Activated CD8-positive, alpha-beta memory T cell treated with anti-CD3 and anti-CD28 coated beads, Interleukin-2, amount 10 ng/mL, durations not matched to agents 7 days and 5 days (primary cell): ENCODE measurements around the gene CCDC171. TPM values are rescaled to one million over a fixed set of nuclear protein-coding genes. Genes with fewer than 3 reads are reported as not detected.
"Not testable (repeated sequence)": the region's sequence is repeated elsewhere in the genome, so short reads cannot be mapped to it uniquely, and the experiment has no call there.

Source experiments
- ATAC-seq: fragments of 150-1000 bp; cut with Tn5 transposase; one replicate; pipeline ENCODE4 v1.10.0; 2021; ENCODE audit warnings: moderate library complexity
- CTCF ChIA-PET: fragments of 350-600 bp; sonication (Branson Sonifier 250); formaldehyde crosslinking; loops from one replicate; lab custom pipeline; 2021; ENCODE audit warnings: antibody characterized with exemption; lab: Charles Lee
- DNase-seq: peaks from one replicate; pipeline ENCODE4 v3.0.0-alpha.2; 2020
- H3K27ac Mint-ChIP-seq: one replicate; pipeline ENCODE4 v1.8.0; 2021; ENCODE audit warnings: mild to moderate bottlenecking, mixed read lengths
- H3K27me3 Mint-ChIP-seq: one replicate; pipeline ENCODE4 v1.8.0; 2021; ENCODE audit warnings: mixed read lengths
- H3K36me3 Mint-ChIP-seq: one replicate; pipeline ENCODE4 v1.8.0; 2021; ENCODE audit warnings: mild to moderate bottlenecking, mixed read lengths
- H3K4me1 Mint-ChIP-seq: one replicate; pipeline ENCODE4 v1.8.0; 2021; ENCODE audit warnings: mixed read lengths
- H3K4me3 Mint-ChIP-seq: one replicate; pipeline ENCODE4 v1.8.0; 2021; ENCODE audit warnings: mild to moderate bottlenecking, moderate library complexity, mixed read lengths
- H3K9me3 Mint-ChIP-seq: one replicate; pipeline ENCODE4 v1.8.0; 2022; ENCODE audit warnings: low read depth, mixed read lengths
- total RNA-seq, 2 experiments: library from RNA; stranded (reverse); gene quantifications; one replicate each; pipeline ENCODE4 v1.2.3, GENCODE V29; 2021

CCDC171 gene
- total RNA-seq, 2 experiments from 2014 or later = 2.5 to 2.9 TPM

DNA sequence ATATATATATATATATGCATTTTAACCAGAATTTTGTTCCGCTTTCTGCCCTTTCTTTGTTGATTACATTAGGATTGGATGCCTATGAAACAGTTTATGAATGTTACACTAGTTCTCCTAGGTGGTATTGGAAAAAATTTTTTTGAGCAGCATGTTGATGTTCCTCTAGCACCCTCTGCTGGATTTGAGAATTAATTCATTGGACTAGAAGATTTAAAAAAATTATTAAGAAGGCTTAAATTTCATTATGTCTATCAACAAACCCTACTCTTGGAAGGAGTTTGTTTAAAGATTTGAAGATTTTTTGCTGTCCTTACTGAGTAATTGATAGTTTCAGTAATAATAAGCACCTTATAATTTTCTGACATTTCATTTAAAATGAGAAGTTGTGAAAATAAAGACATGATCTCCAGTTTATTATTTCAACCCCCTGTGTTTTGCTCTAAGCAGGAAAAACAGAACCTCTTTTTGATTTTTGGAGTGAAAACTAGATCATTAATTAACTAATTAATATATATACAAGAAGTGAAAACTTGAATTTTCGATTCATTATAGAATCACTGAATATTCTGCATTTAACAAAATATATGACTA is 89.6 kb downstream of the CCDC171 start:
- CTCF ChIA-PET = no interaction called here
- ATAC-seq = no peak
- Mint-ChIP-seq H3K27me3 (peaks cover 5% of the 10 kb centered on the region), H3K4me1 (no peaks in the 10 kb centered on the region), H3K36me3 (no peaks in the 10 kb centered on the region), H3K9me3 (no peaks in the 10 kb centered on the region), H3K4me3 (no peak overlapping the region), H3K27ac (no peak overlapping the region)
- no peak for DNase-seq

DNA sequence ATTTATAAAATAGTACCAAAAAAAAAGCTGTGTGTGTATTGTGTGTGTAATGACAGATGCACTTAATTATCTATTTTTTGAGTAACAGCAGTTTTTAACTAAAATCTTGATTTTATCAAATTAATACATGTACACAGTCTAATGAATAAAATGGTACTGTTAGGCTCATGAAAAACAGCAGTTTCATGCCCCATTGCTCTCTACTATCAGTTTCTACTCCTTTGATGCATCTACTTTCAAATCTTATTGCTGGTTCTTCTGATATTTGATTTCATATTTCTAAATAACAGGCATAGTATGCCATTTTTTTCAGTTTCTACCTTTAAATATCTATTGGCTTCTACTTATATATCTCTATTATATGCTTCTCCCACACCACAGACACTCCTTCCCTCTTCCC is 117.4 kb downstream of the CCDC171 start:
- CTCF ChIA-PET = no interaction called here
- DNase-seq (no peak), ATAC-seq (no peak)
- H3K9me3 Mint-ChIP-seq = no peaks in the 10 kb centered on the region
- H3K27ac Mint-ChIP-seq = no peak overlapping the region
- H3K4me3 Mint-ChIP-seq = no peak overlapping the region
- H3K27me3 Mint-ChIP-seq = no peaks in the 10 kb centered on the region
- H3K36me3 Mint-ChIP-seq = peaks cover 1% of the 10 kb centered on the region
- H3K4me1 Mint-ChIP-seq = no peaks in the 10 kb centered on the region

DNA sequence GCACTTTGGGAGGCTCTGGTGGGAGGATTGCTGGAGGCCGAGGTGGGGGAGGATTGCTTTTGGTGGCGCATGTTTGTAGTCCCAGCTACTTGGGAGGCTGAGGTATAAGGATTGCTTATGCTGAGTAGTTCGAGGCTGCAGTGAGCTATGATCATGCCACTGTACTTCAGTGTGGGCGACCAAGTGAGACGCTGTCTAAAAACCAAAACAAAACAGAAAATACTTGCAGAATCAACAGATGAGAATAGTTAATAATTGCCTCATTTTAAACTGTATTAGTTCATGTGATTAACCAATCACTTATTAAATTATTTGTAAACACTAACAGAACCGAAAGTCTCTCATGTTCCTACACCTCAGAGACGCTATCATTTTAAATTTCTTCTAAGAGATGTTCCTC is 118.1 kb downstream of the CCDC171 start:
- CTCF ChIA-PET = no interaction called here
- H3K36me3 Mint-ChIP-seq = peaks cover 1% of the 10 kb centered on the region
- no peak overlapping the region for H3K27ac Mint-ChIP-seq
- no peak overlapping the region for H3K4me3 Mint-ChIP-seq
- DNase-seq (no peak), ATAC-seq (no peak)
- H3K4me1 Mint-ChIP-seq = no peaks in the 10 kb centered on the region
- H3K27me3 Mint-ChIP-seq = no peaks in the 10 kb centered on the region
- H3K9me3 Mint-ChIP-seq = peaks cover under 1% of the 10 kb centered on the region

DNA sequence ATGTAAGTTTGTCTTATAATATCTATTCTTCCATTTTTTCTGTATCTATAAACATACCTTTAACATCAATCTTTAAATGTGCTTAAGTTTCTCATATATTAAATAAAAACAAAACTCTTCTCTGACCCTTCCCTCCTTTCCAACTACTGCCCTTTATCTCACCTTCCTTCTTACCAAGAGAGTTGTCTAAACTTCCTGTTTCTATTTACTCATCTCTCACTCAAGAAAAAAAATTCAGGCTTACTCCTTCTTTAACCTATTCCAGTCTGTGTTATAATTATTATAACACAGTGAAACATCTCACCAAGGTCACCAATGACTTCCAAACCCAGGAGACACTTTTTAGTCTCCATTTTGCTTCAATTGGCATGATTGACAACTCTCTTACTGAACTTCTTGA is 140.9 kb downstream of the CCDC171 start:
- CTCF ChIA-PET = interaction anchor here (1.0 kb wide), 1 partner anchor 11 kb away, joined by 3 read pairs; no protein-coding TSS in a partner anchor
- peaks cover 1% of the 10 kb centered on the region for H3K36me3 Mint-ChIP-seq
- no peak overlapping the region for H3K4me3 Mint-ChIP-seq
- DNase-seq (no peak), ATAC-seq (no peak)
- H3K9me3 Mint-ChIP-seq = peaks cover 2% of the 10 kb centered on the region
- peaks cover 1% of the 10 kb centered on the region for H3K4me1 Mint-ChIP-seq
- no peaks in the 10 kb centered on the region for H3K27me3 Mint-ChIP-seq
- H3K27ac Mint-ChIP-seq = no peak overlapping the region

DNA sequence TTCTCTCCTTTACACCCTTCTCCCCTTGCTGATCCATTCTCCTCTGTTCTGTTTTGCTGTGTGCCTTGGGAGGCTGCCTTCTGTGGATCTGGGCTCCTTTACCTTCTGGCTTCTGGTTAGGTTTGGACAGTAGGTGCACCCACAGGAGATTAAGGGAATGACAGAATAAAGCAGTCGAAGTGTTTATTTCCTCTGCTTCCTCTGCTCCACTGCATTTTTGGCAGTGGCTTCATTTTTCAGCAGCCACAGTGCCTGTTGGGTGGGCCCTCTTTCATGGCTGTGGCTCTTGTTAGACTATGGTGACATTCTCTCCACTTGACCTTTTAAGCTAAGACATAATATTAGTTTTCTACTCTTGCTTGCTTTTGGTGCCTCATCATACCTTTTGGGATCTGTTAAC is 144.1 kb downstream of the CCDC171 start:
- DNase-seq (no peak), ATAC-seq (no peak)
- Mint-ChIP-seq H3K36me3 (peaks cover 1% of the 10 kb centered on the region), H3K27me3 (no peaks in the 10 kb centered on the region), H3K9me3 (peaks cover 1% of the 10 kb centered on the region), H3K27ac (no peak overlapping the region), H3K4me3 (no peak overlapping the region), H3K4me1 (peaks cover 1% of the 10 kb centered on the region)
- CTCF ChIA-PET = no interaction called here

DNA sequence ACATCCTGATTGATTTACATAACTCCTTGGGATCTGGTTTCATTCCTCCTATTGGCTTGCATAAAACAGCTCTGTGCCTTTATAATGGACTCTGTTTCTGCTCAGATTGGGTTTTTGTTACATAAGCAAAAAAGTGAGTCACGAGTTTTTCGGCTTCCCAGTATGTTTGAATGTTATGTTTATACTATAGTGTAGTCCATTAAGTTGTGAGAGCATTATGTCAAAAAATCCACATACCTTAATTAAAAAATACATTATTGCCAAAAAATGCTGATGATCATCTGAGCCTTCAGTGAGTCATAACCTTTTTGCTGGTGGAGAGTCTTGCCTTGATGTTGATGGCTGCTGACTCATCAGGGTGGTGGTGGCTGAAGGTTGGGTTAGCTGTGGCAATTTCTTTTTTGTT is 144.6 kb downstream of the CCDC171 start:
- Mint-ChIP-seq H3K4me3 (no peak overlapping the region), H3K4me1 (peaks cover 1% of the 10 kb centered on the region), H3K27me3 (no peaks in the 10 kb centered on the region), H3K27ac (no peak overlapping the region), H3K9me3 (peaks cover 1% of the 10 kb centered on the region), H3K36me3 (peaks cover 1% of the 10 kb centered on the region)
- DNase-seq (no peak), ATAC-seq (no peak)
- CTCF ChIA-PET = no interaction called here

DNA sequence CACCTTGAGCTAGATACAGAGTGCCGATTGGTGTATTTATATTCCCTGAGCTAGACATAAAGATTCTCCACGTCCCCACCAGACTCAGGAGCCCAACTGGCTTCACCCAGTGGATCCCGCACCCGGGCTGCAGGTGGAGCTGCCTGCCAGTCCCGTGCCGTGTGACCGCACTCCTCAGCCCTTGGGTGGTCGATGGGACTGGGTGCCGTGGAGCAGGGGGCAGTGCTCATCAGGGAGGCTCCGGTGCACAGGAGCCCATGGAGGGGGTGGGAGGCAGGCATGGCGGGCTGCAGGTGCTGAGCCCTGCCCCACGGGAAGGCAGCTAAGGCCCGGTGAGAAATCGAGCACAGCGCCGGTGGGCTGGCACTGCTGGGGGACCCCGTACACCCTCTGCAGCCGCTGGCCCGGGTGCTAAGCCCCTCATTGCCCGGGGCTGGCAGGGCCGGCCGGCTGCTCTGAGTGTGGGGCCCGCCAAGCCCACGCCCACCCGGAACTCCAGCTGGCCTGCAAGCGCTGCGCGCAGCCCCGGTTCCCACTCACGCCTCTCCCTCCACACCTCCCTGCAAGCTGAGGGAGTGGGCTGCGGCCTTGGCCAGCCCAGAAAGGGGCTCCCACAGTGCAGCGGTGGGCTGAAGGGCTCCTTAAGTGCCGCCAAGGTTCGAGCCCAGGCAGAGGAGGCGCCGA is 147.2 kb downstream of the CCDC171 start:
- H3K27me3 Mint-ChIP-seq, CTCF ChIA-PET, H3K4me3 Mint-ChIP-seq, H3K4me1 Mint-ChIP-seq, DNase-seq, ATAC-seq, H3K36me3 Mint-ChIP-seq, H3K9me3 Mint-ChIP-seq, H3K27ac Mint-ChIP-seq: not testable (repeated sequence)

DNA sequence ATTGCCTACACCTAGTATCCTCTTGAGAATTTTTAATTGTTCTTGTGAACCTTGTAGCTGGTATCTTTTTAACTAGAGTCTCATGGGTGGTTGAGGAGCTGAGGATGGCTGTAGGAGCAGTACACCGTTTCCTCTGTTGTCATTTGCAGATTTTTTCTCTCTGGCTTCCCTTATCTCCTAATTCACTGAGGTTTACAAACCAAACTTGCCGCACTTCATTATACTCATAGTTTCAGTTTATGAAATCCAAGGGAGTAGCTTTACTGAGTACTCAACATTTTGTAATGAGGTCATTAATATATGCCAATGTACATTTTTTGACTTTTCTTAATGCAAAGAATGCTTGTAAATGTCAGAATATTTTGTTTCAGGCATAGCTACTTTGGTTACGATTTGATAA is 154.2 kb downstream of the CCDC171 start:
- ATAC-seq (no peak), DNase-seq (no peak)
- Mint-ChIP-seq H3K4me3 (no peak overlapping the region), H3K4me1 (no peaks in the 10 kb centered on the region), H3K27ac (no peak overlapping the region), H3K36me3 (no peaks in the 10 kb centered on the region), H3K9me3 (no peaks in the 10 kb centered on the region), H3K27me3 (no peaks in the 10 kb centered on the region)
- CTCF ChIA-PET = no interaction called here

DNA sequence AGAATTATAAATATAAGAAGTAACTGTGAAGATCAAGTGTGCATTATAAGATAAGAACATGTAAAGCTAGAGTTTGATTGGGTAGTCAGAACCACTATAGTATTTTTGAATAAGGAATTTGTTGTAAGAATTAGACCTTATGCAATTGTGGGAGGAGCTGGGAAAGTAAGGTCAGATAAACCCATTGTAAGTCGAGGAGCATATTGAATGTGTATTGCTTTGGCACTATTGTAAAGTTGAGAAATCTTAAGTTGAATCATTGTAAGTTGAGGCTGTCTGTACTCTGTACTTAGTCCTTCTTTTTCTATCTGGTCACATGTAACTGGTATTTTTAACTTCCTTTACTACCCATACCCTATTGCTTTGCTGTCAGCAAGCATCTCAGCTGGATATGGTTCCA is 158.7 kb downstream of the CCDC171 start:
- H3K4me1 Mint-ChIP-seq = no peaks in the 10 kb centered on the region
- no peaks in the 10 kb centered on the region for H3K36me3 Mint-ChIP-seq
- H3K9me3 Mint-ChIP-seq = no peaks in the 10 kb centered on the region
- DNase-seq = no peak
- H3K27me3 Mint-ChIP-seq = no peaks in the 10 kb centered on the region
- CTCF ChIA-PET = no interaction called here
- H3K27ac Mint-ChIP-seq = no peak overlapping the region
- no peak for ATAC-seq
- H3K4me3 Mint-ChIP-seq = no peak overlapping the region

DNA sequence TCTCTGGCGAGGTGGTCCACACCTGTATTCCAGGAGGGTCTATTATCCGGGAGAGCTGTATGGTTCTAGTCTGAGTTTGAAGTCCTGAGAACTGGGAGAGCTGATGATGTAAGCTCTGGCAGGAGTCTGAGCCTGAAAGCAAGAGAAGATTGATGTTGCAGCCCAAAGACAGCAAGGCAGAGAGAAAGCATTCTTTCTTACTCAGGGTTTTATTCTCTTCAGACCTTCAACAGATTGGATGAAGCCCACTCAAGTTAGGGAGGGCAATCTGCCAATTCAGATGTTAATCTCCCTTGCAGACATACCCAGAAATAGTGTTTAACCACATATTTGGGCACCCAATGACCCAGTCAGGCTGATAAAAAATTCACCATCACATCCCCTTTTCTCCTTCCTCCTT is 159.1 kb downstream of the CCDC171 start:
- Mint-ChIP-seq H3K27ac (no peak overlapping the region), H3K9me3 (no peaks in the 10 kb centered on the region), H3K4me3 (no peak overlapping the region), H3K36me3 (no peaks in the 10 kb centered on the region), H3K4me1 (no peaks in the 10 kb centered on the region), H3K27me3 (no peaks in the 10 kb centered on the region)
- DNase-seq (no peak), ATAC-seq (no peak)
- CTCF ChIA-PET = no interaction called here

DNA sequence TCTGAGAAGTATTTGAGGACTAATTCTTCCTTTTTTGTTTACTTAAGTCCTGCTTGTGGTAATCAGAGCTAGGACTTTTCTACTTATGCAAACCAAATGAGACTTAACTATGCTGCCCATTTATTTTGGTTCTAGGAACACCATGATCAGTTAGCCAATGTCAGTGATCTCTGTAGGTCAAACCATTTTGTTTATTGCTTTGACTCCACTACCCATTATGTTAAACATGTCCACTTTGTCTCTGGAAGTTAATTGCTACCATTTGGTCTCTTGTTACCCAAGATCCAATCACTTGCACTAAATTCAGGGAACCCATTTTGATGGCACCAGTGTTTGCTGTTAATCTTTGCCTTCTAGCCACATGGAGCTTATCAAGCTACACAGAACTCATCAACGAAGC is 161.9 kb downstream of the CCDC171 start:
- Mint-ChIP-seq H3K9me3 (no peaks in the 10 kb centered on the region), H3K4me1 (no peaks in the 10 kb centered on the region), H3K27ac (no peak overlapping the region), H3K27me3 (no peaks in the 10 kb centered on the region), H3K36me3 (no peaks in the 10 kb centered on the region), H3K4me3 (no peak overlapping the region)
- CTCF ChIA-PET = no interaction called here
- DNase-seq (no peak), ATAC-seq (no peak)

DNA sequence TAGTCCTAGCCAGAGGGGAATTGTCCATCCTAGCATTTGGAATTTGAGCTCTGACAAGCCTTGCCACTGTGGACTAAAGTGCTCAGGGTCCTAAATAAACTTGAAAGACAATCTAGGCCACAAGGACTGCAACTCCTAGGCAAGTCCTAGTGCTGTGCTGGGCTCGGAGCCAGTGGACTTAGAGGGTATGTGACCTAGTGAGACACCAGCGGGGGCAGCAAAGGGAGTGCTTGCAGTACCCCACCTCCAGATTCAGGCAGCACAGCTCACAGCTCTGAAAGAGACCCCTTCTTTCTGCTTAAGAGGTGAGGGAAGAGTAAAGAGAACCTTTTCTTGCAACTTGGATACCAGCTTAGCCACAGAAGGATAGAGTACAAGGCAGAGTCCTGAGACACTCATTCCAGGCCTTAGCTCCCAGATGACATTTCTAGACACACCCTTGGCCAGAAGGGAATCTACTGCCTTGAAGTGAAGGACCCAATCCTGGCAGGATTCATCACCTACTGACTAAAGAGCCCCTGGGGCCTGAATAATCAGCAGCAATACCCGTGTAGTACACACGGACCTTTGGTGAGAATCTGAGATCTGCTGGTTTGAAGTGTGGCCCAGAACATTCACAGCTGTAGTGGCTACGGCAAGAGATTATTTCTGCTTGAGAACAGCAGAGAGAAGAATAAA is 164.6 kb downstream of the CCDC171 start:
- Mint-ChIP-seq H3K27me3 (no peaks in the 10 kb centered on the region), H3K4me3 (no peak overlapping the region), H3K27ac (no peak overlapping the region), H3K36me3 (no peaks in the 10 kb centered on the region), H3K9me3 (no peaks in the 10 kb centered on the region), H3K4me1 (no peaks in the 10 kb centered on the region)
- CTCF ChIA-PET = no interaction called here
- DNase-seq (no peak), ATAC-seq (no peak)

DNA sequence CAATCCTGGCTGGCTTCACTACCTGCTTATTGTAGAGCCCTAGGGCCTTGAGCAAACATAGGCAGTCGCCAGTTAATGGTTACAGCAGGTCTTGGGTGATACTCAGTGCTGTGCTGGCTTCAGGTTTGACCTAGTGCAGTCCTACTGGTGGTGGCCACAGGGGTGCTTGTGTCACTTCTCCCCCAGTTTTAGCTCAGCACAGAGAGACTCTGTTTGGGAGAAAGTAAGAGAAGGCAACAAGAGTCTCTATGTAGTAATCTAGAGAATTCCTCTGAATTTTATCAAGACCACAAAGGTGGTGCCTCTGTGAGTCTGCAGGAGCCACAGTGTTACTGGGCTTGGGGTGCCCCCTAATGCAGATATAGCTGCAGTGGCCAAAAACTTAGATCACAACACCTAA is 165.6 kb downstream of the CCDC171 start:
- no peak for ATAC-seq
- Mint-ChIP-seq H3K4me3 (no peak overlapping the region), H3K9me3 (no peaks in the 10 kb centered on the region), H3K36me3 (no peaks in the 10 kb centered on the region), H3K27me3 (no peaks in the 10 kb centered on the region), H3K27ac (no peak overlapping the region), H3K4me1 (no peaks in the 10 kb centered on the region)
- DNase-seq = no peak
- CTCF ChIA-PET = no interaction called here

DNA sequence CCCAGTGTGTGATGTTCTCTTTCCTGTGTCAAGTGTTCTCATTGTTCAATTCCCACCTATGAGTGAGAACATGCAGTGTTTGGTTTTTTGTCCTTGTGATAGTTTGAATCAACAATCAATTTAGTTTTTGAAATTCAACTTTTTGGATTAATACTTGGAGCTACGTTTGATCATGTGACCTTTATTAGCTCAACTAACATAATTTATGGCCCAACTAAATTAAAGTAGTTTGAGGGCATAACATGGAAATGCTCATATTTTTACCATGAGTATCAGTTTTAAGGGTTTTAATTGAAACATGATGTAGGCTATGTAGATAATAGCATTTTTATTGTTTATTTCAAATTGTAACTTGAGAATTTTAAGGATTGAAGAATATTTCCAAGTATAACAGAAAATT is 168.0 kb downstream of the CCDC171 start:
- CTCF ChIA-PET = no interaction called here
- ATAC-seq = no peak
- H3K27me3 Mint-ChIP-seq = no peaks in the 10 kb centered on the region

More for the DNA sequence above, 168.0 kb downstream of the CCDC171 start:
- DNase-seq = no peak
- Mint-ChIP-seq H3K36me3 (no peaks in the 10 kb centered on the region), H3K4me3 (no peak overlapping the region), H3K27ac (no peak overlapping the region), H3K4me1 (no peaks in the 10 kb centered on the region), H3K9me3 (no peaks in the 10 kb centered on the region)
